HG02970 (cell line): ENCODE results near the gene GP1BA.

Experiments used
- ATAC-seq: cut with Tn5 transposase; IDR thresholded peaks from one replicate; pipeline ENCODE4 v1.9.1; 2021; ENCODE audit warnings: mild to moderate bottlenecking, moderate library complexity, moderate number of reproducible peaks; ENCODE audit not compliant: unreplicated experiment, low FRiP score

The GP1BA gene

GRCh38 chr17:4936436-4936835 is 4.4 kb downstream of the GP1BA start:
- ATAC-seq, result no peak

DNA sequence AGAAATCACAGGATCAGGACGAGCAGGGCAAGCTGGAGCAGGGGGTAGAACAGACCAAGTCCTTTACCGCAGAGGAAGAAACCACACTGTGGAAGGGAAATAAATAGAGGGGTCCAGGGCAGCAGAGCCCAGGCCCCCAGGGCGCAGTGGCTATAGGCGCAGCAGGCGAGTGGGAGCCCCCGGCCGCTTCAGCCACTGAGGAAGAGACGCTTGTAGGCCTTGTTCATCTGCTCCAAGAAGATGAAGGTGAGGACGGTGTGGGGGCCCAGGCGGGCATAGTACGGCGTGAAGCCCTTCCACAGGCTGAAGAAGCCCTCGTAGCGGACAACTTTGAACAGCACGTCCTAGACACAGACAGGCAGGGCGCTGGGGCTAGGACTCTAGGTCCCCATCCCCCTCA is 5.5 kb downstream of the GP1BA start:
- ATAC-seq, result no peak

DNA sequence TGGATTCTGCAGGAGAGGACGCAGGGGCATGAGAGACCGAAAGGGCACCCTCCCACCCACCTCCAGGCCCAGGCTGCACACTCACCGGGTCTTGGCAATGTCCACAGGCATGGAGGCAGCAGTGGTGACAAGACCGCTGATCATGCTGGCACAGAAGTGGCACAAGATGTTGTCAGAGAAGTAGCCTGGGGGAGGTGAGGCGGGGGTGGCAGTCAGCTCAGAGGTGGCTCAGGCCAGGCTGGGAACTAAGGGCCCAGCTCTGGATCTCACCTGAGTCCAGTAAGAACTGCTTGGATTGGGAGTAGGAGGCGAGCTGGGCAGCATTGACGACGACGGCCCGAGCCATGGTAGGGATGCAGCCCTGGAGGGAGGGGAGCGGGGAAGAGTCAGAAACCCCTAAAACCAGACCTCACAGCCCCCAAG is 6.0 kb downstream of the GP1BA start:
- ATAC-seq, result no peak

GRCh38 chr17:4938688-4939545 is 6.8 kb downstream of the GP1BA start:
- ATAC-seq, result no peak

DNA sequence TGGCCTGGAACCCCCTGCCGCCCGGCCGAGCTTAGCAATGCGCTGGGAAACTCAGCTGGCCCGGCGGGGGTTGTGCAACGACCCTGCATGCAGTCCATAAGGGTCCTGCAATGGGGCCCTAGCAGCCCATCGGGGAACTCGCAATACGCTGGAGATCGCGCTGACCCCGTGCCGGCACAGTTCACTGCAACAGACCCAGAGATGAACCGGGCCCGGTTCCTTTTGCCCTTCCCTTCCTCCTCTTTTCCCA is 7.4 kb downstream of the GP1BA start:
- no peak for ATAC-seq

GRCh38 chr17:4939796-4940554 is 7.9 kb downstream of the GP1BA start, which contains the start of the genes RNF167 and SLC25A11:
TSS of gene RNF167 (plus strand) at chr17:4940268. CDS start at chr17:4940910, 642 bp downstream.
TSS of gene SLC25A11 (minus strand) at chr17:4940046. CDS start at chr17:4939910, 136 bp downstream.
- peak; percentile 81 for ATAC-seq

DNA sequence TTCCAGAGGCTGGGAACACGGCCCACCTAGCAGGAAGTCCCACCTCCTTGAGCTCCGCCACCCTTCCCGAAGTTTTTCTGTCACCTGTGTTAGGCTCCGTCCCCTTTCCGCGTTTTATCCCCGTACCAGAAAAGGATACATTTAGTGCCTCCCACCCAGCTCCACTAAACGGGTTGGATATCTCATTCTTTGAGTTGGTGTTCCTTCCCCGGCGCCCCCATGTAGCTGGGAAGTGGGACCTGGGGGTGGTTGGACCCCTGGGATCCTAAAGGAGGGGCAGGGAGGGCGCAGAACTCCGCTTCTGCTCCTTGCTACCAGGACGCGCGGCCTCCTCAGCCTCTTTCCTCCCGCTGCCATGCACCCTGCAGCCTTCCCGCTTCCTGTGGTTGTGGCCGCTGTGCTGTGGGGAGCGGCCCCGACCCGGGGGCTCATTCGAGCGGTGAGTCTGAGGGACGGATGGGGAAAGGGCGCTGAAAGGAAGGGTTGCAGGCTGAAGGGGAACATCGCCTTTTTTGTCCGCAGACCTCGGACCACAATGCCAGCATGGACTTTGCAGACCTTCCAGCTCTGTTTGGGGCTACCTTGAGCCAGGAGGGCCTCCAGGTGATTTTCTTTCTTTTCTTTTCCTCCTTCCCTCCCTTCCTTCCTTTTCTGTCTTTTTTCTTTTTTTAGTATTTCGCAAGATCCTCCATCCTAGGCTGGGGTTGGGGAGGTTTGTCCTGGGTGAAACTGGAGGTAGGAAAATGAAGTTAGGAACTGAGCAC is 8.7 kb downstream of the GP1BA start:
- ATAC-seq, result no peak

- ATAC-seq, result no peak
Measured at GRCh38 chr17:4941319-4941610, 9.2 kb downstream of the GP1BA start.

GRCh38 chr17:4942760-4943508 is 10.9 kb downstream of the GP1BA start:
- ATAC-seq, result no peak

- no peak for ATAC-seq
Measured at GRCh38 chr17:4944163-4944553, 12.1 kb downstream of the GP1BA start.

DNA sequence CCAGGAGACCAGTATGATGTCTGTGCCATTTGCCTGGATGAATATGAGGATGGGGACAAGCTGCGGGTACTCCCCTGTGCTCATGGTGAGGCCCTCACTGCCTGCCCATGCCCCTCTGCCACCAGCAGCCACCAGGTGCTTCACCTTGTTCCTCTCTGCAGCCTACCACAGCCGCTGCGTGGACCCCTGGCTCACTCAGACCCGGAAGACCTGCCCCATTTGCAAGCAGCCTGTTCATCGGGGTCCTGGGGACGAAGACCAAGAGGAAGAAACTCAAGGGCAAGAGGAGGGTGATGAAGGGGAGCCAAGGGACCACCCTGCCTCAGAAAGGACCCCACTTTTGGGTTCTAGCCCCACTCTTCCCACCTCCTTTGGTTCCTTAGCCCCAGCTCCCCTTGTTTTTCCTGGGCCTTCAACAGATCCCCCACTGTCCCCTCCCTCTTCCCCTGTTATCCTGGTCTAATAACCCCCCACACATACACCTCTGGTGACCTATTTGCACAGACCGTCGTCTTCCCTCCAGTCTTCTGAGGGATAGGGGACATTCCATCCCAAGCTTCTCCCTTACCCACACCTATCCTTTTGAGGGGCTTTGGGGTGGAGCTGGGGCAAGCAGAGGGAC is 12.6 kb downstream of the GP1BA start:
- ATAC-seq, result no peak

- no peak for ATAC-seq
Measured at GRCh38 chr17:4945176-4945943, 13.3 kb downstream of the GP1BA start.

- ATAC-seq, result no peak
Measured at GRCh38 chr17:4945944-4946280, 13.8 kb downstream of the GP1BA start.

- ATAC-seq, result no peak
Measured at GRCh38 chr17:4946312-4946976, 14.4 kb downstream of the GP1BA start.

DNA sequence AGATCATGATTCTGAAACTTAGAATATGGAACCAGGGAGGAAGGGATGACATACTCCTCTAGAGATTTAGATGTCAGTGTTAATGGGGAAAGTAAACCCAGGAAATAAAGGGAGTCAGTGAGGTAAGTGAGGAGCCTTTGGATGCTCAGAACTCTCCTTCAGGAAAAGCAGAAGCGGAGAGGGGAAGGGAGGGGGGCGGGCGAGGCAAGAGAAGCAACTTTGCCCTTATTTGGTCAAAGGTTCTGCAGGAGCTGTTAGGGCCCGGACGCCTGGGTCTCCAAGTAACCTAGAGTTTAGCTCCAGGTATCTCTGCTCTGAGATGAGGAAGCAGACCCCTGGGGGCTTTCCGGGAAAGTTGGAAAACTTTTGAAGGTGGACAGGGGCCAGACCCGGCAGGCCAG is 14.9 kb downstream of the GP1BA start:
- ATAC-seq, result no peak

- peak; percentile 8 for ATAC-seq
Measured at GRCh38 chr17:4947411-4948165, 15.5 kb downstream of the GP1BA start.

- ATAC-seq, result peak; percentile 25
Measured at GRCh38 chr17:4948166-4948930, 16.3 kb downstream of the GP1BA start, which contains the start of gene PFN1. TSS of gene PFN1 (minus strand) at chr17:4948530. CDS start at chr17:4948394, 136 bp downstream.
